Measurements from ENCODE around the gene EPC2.

EPC2 gene

DNA sequence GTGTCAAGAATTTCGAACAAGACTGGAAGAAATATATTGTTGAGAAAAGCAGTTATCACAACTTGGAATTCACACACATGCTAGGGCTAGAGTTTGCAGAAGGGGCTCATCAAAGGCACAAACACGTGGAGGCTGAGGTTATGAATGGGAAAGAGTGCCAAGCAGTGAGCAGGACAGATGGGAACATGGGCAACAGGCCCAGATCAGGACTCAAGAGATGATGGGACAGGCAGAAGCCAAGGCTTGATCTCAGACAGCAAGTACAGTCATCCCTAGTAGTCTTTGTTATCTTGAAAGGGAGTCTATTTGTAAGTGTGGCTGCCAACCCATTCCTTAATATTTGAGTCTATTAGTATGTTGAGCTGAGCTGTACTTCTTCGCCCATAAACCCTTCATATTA is 22.2 kb upstream of the EPC2 start:
- Histone ChIP-seq H3K36me3 (ENCODE audit: control insufficient read depth, insufficient read depth, low read length) (no peaks in the 10 kb centered on the region), H3K56ac (ENCODE audit: low read length) (no peak overlapping the region), H4K5ac (ENCODE audit: low read length) (no peak overlapping the region), H2BK5ac (ENCODE audit: low read length) (no peak overlapping the region), H3K27ac (ENCODE audit: low read depth, low read length) (no peak overlapping the region), H4K8ac (ENCODE audit: low read depth, low read length) (no peak overlapping the region), H3K4me1 (ENCODE audit: control insufficient read depth, low read depth, low read length) (no peaks in the 10 kb centered on the region), H3K4me3 (ENCODE audit: low read length) (no peak overlapping the region), H2BK120ac (ENCODE audit: low read depth, low read length) (no peak overlapping the region), H3K79me1 (ENCODE audit: low read length) (no peaks in the 10 kb centered on the region), H3K23ac (ENCODE audit: low read length) (no peak overlapping the region), H3K9ac (ENCODE audit: low read length) (no peak overlapping the region), H3K27me3 (ENCODE audit: insufficient read depth, low read length, poor library complexity) (no peaks in the 10 kb centered on the region), H3K4me2 (ENCODE audit: low read length) (no peak overlapping the region), H3K4ac (ENCODE audit: low read depth, low read length) (no peak overlapping the region), H3K18ac (ENCODE audit: low read length) (no peak overlapping the region), H2BK15ac (replicated peaks; ENCODE audit: low read depth) (no peak overlapping the region), H2AK5ac (ENCODE audit: low read length) (no peak overlapping the region), H3K79me2 (ENCODE audit: control insufficient read depth, insufficient read depth, low read length) (no peaks in the 10 kb centered on the region)
- no peak for DNase-seq
- no CpG with 5 or more reads among the region's 3 CpGs for WGBS (ENCODE audit: extremely low coverage, insufficient coverage, low lambda C conversion rate)

DNA sequence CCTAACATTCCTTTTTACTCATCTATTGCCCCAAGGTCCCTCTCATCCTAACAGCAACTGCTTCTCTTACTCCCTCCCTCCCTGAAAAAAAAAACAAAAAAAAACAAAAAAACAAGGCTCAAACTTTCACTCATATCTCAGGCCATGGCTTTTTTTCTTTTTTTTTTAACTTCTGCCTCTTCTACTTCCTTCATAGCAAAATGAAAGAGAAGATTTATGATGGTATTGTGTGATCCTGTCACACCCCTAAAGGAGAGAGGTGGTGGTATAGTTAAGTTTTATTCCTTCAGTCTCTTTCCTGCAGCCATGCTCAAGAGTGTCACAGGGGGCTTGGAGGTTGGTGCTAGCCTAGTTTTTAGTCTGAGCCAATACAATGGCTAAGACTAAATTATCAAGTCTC is 21.5 kb upstream of the EPC2 start:
- H3K27me3 ChIP-seq (ENCODE audit: insufficient read depth, low read length, poor library complexity): no peaks in the 10 kb centered on the region
- no peak overlapping the region for H3K4me2 ChIP-seq (ENCODE audit: low read length)
- no peaks in the 10 kb centered on the region for H3K79me1 ChIP-seq (ENCODE audit: low read length)
- no peak overlapping the region for H3K23ac ChIP-seq (ENCODE audit: low read length)
- no peaks in the 10 kb centered on the region for H3K36me3 ChIP-seq (ENCODE audit: control insufficient read depth, insufficient read depth, low read length)
- no peak overlapping the region for H3K4ac ChIP-seq (ENCODE audit: low read depth, low read length)
- H3K27ac ChIP-seq (ENCODE audit: low read depth, low read length): no peak overlapping the region
- no peak overlapping the region for H3K9ac ChIP-seq (ENCODE audit: low read length)
- no peak overlapping the region for H3K56ac ChIP-seq (ENCODE audit: low read length)
- H3K4me1 ChIP-seq (ENCODE audit: control insufficient read depth, low read depth, low read length): no peaks in the 10 kb centered on the region
- H2AK5ac ChIP-seq (ENCODE audit: low read length): no peak overlapping the region
- DNase-seq: no peak
- H3K4me3 ChIP-seq (ENCODE audit: low read length): no peak overlapping the region
- no peak overlapping the region for H2BK15ac ChIP-seq (replicated peaks; ENCODE audit: low read depth)
- H4K5ac ChIP-seq (ENCODE audit: low read length): no peak overlapping the region
- H2BK5ac ChIP-seq (ENCODE audit: low read length): no peak overlapping the region
- no peaks in the 10 kb centered on the region for H3K79me2 ChIP-seq (ENCODE audit: control insufficient read depth, insufficient read depth, low read length)
- no peak overlapping the region for H4K8ac ChIP-seq (ENCODE audit: low read depth, low read length)
- H2BK120ac ChIP-seq (ENCODE audit: low read depth, low read length): no peak overlapping the region
- no peak overlapping the region for H3K18ac ChIP-seq (ENCODE audit: low read length)

- Histone ChIP-seq H3K27me3 (ENCODE audit: insufficient read depth, low read length, poor library complexity) (no peaks in the 10 kb centered on the region), H2AK5ac (ENCODE audit: low read length) (no peak overlapping the region), H3K4me3 (ENCODE audit: low read length) (no peak overlapping the region), H3K9ac (ENCODE audit: low read length) (no peak overlapping the region), H3K18ac (ENCODE audit: low read length) (no peak overlapping the region), H3K79me2 (ENCODE audit: control insufficient read depth, insufficient read depth, low read length) (no peaks in the 10 kb centered on the region), H2BK15ac (replicated peaks; ENCODE audit: low read depth) (no peak overlapping the region), H3K56ac (ENCODE audit: low read length) (no peak overlapping the region), H3K4me1 (ENCODE audit: control insufficient read depth, low read depth, low read length) (no peaks in the 10 kb centered on the region), H3K36me3 (ENCODE audit: control insufficient read depth, insufficient read depth, low read length) (no peaks in the 10 kb centered on the region), H2BK5ac (ENCODE audit: low read length) (no peak overlapping the region), H4K8ac (ENCODE audit: low read depth, low read length) (no peak overlapping the region), H3K23ac (ENCODE audit: low read length) (no peak overlapping the region), H3K27ac (ENCODE audit: low read depth, low read length) (no peak overlapping the region), H3K4me2 (ENCODE audit: low read length) (no peak overlapping the region), H3K79me1 (ENCODE audit: low read length) (no peaks in the 10 kb centered on the region), H2BK120ac (ENCODE audit: low read depth, low read length) (no peak overlapping the region), H4K5ac (ENCODE audit: low read length) (no peak overlapping the region), H3K4ac (ENCODE audit: low read depth, low read length) (no peak overlapping the region)
- no peak for DNase-seq
Measured at GRCh38 chr2:148627224-148627623, 17.3 kb upstream of the EPC2 start.

DNA sequence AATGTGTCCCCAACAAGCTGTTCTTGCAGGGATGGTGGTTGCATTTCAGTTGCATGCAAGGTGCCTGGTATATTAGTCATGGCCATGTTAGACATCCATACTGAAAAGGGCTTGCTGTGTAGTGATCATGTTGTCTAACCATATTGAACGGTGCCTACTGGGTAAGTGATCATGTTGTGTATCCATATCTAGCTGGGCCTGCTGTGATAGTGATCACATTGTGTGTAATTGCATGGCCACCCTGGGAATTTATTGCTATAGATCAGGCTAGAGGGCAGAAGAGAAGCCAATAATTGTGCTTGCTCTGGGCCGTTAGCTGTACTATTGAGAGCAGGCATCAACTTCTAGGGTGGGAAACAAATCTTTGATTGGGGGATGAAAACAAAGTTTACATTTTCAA is 9.8 kb upstream of the EPC2 start:
- no peak overlapping the region for H4K5ac ChIP-seq (ENCODE audit: low read length)
- H3K9ac ChIP-seq (ENCODE audit: low read length): no peak overlapping the region
- no peak for DNase-seq
- H3K4ac ChIP-seq (ENCODE audit: low read depth, low read length): no peak overlapping the region
- H3K4me2 ChIP-seq (ENCODE audit: low read length): no peak overlapping the region
- no peak overlapping the region for H3K18ac ChIP-seq (ENCODE audit: low read length)
- H3K4me3 ChIP-seq (ENCODE audit: low read length): no peak overlapping the region
- no peaks in the 10 kb centered on the region for H3K79me2 ChIP-seq (ENCODE audit: control insufficient read depth, insufficient read depth, low read length)
- H4K8ac ChIP-seq (ENCODE audit: low read depth, low read length): no peak overlapping the region
- H2BK5ac ChIP-seq (ENCODE audit: low read length): no peak overlapping the region
- H3K36me3 ChIP-seq (ENCODE audit: control insufficient read depth, insufficient read depth, low read length): no peaks in the 10 kb centered on the region
- no peak overlapping the region for H2BK15ac ChIP-seq (replicated peaks; ENCODE audit: low read depth)
- WGBS (ENCODE audit: extremely low coverage, insufficient coverage, low lambda C conversion rate): no CpG with 5 or more reads among the region's 2 CpGs
- H3K27ac ChIP-seq (ENCODE audit: low read depth, low read length): no peak overlapping the region
- H2AK5ac ChIP-seq (ENCODE audit: low read length): no peak overlapping the region
- no peaks in the 10 kb centered on the region for H3K4me1 ChIP-seq (ENCODE audit: control insufficient read depth, low read depth, low read length)
- no peak overlapping the region for H3K56ac ChIP-seq (ENCODE audit: low read length)
- H3K23ac ChIP-seq (ENCODE audit: low read length): no peak overlapping the region
- no peaks in the 10 kb centered on the region for H3K27me3 ChIP-seq (ENCODE audit: insufficient read depth, low read length, poor library complexity)
- no peak overlapping the region for H2BK120ac ChIP-seq (ENCODE audit: low read depth, low read length)
- H3K79me1 ChIP-seq (ENCODE audit: low read length): no peaks in the 10 kb centered on the region

GRCh38 chr2:148638543-148638942 is 6.0 kb upstream of the EPC2 start:
- Histone ChIP-seq H4K5ac (ENCODE audit: low read length) (no peak overlapping the region), H3K4me2 (ENCODE audit: low read length) (no peak overlapping the region), H3K56ac (ENCODE audit: low read length) (no peak overlapping the region), H2BK120ac (ENCODE audit: low read depth, low read length) (no peak overlapping the region), H4K8ac (ENCODE audit: low read depth, low read length) (no peak overlapping the region), H3K27ac (ENCODE audit: low read depth, low read length) (no peak overlapping the region), H2BK15ac (replicated peaks; ENCODE audit: low read depth) (no peak overlapping the region), H3K4me3 (ENCODE audit: low read length) (no peak overlapping the region), H3K27me3 (ENCODE audit: insufficient read depth, low read length, poor library complexity) (no peaks in the 10 kb centered on the region), H3K79me1 (ENCODE audit: low read length) (no peaks in the 10 kb centered on the region), H2AK5ac (ENCODE audit: low read length) (no peak overlapping the region), H3K79me2 (ENCODE audit: control insufficient read depth, insufficient read depth, low read length) (no peaks in the 10 kb centered on the region), H3K9ac (ENCODE audit: low read length) (no peak overlapping the region), H2BK5ac (ENCODE audit: low read length) (no peak overlapping the region), H3K23ac (ENCODE audit: low read length) (no peak overlapping the region), H3K18ac (ENCODE audit: low read length) (no peak overlapping the region), H3K36me3 (ENCODE audit: control insufficient read depth, insufficient read depth, low read length) (no peaks in the 10 kb centered on the region), H3K4me1 (ENCODE audit: control insufficient read depth, low read depth, low read length) (no peaks in the 10 kb centered on the region), H3K4ac (ENCODE audit: low read depth, low read length) (no peak overlapping the region)
- no peak for DNase-seq
- no CpG with 5 or more reads among the region's 5 CpGs for WGBS (ENCODE audit: extremely low coverage, insufficient coverage, low lambda C conversion rate)

DNA sequence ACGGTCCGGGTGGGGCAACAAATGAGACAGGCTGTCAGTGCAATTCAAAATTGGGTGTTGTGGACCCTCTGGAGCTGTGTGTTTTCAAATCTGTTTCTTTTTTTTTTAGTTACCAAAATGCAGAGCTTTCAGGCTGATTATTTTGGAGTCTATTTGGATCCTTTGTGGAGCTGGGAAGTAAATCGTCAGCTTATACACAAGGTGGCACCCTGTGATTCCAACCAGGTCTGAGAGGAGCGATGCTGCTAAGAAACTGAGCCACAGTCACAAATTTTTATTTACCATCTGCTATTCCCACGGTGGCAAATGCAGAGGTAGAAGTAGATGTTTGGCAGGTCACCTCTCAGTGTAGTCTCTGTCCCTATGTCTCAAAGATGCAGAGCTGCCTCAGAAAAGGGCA is 3.8 kb upstream of the EPC2 start:
- no peak overlapping the region for H3K23ac ChIP-seq (ENCODE audit: low read length)
- DNase-seq: no peak
- H4K8ac ChIP-seq (ENCODE audit: low read depth, low read length): no peak overlapping the region
- H3K27ac ChIP-seq (ENCODE audit: low read depth, low read length): no peak overlapping the region
- no peak overlapping the region for H3K4me2 ChIP-seq (ENCODE audit: low read length)
- no peak overlapping the region for H3K4me3 ChIP-seq (ENCODE audit: low read length)
- no peaks in the 10 kb centered on the region for H3K27me3 ChIP-seq (ENCODE audit: insufficient read depth, low read length, poor library complexity)
- H3K4ac ChIP-seq (ENCODE audit: low read depth, low read length): no peak overlapping the region
- no peak overlapping the region for H3K9ac ChIP-seq (ENCODE audit: low read length)
- no peak overlapping the region for H2BK5ac ChIP-seq (ENCODE audit: low read length)
- H3K79me1 ChIP-seq (ENCODE audit: low read length): no peaks in the 10 kb centered on the region
- no peaks in the 10 kb centered on the region for H3K36me3 ChIP-seq (ENCODE audit: control insufficient read depth, insufficient read depth, low read length)
- no CpG with 5 or more reads among the region's 5 CpGs for whole genome bisulfite sequencing (ENCODE audit: extremely low coverage, insufficient coverage, low lambda C conversion rate)
- H2BK120ac ChIP-seq (ENCODE audit: low read depth, low read length): no peak overlapping the region
- no peak overlapping the region for H2BK15ac ChIP-seq (replicated peaks; ENCODE audit: low read depth)
- no peak overlapping the region for H4K5ac ChIP-seq (ENCODE audit: low read length)
- H3K18ac ChIP-seq (ENCODE audit: low read length): no peak overlapping the region
- no peaks in the 10 kb centered on the region for H3K4me1 ChIP-seq (ENCODE audit: control insufficient read depth, low read depth, low read length)
- H2AK5ac ChIP-seq (ENCODE audit: low read length): no peak overlapping the region
- peaks cover 4% of the 10 kb centered on the region for H3K79me2 ChIP-seq (ENCODE audit: control insufficient read depth, insufficient read depth, low read length)
- H3K56ac ChIP-seq (ENCODE audit: low read length): no peak overlapping the region
